HG03439 (cell line): ENCODE data around the gene CCDC61.

Experiments used
- ATAC-seq: cut with Tn5 transposase; IDR thresholded peaks from one replicate; pipeline ENCODE4 v1.9.1; 2021; ENCODE audit warnings: mild to moderate bottlenecking, moderate library complexity; ENCODE audit not compliant: unreplicated experiment

The CCDC61 gene, protein sequence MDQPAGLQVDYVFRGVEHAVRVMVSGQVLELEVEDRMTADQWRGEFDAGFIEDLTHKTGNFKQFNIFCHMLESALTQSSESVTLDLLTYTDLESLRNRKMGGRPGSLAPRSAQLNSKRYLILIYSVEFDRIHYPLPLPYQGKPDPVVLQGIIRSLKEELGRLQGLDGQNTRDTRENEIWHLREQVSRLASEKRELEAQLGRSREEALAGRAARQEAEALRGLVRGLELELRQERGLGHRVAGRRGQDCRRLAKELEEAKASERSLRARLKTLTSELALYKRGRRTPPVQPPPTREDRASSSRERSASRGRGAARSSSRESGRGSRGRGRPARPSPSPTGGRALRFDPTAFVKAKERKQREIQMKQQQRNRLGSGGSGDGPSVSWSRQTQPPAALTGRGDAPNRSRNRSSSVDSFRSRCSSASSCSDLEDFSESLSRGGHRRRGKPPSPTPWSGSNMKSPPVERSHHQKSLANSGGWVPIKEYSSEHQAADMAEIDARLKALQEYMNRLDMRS

DNA sequence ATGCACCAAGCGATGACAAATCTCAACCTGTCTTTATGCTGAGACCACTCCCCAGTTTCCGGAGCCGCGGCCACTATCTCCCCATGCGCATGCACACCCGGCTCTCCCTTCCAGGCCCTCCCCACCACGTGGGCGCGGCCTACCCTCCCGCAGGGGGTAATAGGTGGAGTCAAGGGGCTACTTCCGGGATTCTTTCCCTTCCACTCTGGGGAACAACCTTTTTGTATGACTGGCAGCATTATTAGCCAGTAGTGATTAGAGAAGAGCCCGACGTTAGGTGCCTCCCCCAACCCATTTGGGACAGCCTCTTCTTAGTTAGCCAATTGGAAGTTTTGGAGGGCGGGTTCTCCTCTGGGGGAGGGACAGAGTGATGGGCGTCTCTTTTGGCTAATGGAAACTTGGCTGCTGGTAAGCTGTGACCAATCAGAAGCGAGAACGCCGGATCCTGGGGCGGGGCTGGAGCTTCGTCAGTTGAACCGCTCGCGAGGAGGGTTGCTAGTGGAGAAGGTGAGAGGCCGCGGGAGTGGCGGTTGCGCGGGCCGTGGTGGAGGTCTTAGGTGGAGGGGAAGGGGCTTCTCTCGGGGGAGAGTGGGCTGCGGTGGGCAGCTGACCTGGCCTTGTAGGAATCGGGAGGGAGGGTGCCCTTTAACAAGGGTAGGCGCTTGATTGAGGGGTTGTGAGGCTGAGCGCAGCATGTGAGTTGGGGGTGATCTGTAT, at the start of gene CCDC61:
Gene CCDC61 (plus strand): TSS at position 470 of the 717 bp plus-strand sequence. CDS start 7,552 bp downstream, outside the sequence.
- peak; percentile 96 for ATAC-seq

DNA sequence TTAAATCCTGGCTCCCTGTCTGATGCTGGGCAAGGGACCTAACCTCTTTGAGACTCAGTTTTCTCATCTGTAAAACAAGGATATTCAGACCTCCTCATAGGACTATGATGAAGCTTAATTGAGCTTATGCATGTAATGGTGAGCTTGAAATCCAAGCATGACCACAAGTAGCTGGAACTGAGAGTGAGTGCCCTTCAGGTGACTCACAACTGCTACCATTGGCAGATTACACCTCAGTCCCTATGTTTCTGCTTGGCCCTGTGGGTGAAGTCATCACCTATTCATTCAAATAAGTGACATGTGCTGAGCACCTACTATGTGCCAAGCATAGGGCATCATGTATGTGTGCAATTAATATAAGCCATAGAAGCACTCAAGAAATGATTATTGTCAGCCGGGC, 47.3 kb upstream of the CCDC61 start:
- no peak for ATAC-seq

DNA sequence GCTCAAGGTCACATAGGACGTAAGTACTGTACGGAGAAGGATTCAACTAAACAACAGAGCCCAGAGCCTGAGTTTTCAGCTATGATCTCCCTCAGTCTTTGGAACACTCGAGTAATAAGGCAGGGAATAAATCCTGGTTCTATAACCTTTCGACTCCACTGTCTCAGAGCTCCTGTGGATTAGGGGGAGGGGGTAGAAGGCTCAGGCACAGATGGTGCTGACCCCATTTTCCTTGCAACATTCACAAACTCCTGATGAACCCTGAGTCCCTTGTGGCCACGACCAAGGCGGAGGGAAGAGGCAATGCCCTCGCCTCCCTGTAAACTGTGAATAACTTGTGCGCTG, 43.0 kb upstream of the CCDC61 start:
- ATAC-seq: no peak

DNA sequence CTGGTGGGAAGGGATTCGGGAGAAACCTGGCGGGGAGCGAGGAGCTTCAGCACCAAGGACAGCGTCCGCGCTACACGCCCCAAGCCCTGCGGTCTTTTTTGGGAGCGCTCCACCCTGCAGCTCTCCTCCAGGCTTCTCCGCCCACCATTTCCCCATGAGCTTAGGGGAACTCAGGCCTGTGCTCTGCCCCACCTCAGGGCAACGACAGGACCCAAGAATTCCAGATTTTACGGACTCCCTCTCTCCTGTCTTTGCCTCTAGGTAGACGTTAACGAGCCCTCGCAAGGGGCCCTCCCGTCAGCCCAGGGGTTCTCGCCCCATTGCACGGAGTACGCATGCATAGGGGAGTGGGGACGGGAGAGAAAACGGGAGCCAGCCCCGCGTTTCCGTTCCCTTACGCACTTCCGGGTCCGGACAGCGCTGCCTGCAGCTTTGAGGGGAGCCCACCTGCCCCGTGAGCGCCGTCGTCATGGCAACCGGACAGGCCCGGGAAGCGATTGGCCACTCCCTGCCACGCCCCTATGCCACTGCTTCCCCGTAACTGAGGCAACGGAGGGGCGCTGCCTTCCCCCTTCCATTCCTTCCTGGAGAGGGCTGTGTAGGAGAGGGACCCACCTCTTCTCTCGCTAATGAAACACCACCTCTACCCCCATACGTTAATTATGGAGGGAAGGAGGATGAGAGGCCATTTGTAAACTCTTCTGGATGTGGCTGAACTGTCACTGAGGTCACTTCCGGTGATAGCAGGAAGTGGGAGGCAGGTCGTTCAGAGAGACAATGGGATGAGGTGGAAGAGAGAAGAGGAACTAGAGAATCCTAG, 42.4 kb upstream of the CCDC61 start:
- ATAC-seq: no peak

DNA sequence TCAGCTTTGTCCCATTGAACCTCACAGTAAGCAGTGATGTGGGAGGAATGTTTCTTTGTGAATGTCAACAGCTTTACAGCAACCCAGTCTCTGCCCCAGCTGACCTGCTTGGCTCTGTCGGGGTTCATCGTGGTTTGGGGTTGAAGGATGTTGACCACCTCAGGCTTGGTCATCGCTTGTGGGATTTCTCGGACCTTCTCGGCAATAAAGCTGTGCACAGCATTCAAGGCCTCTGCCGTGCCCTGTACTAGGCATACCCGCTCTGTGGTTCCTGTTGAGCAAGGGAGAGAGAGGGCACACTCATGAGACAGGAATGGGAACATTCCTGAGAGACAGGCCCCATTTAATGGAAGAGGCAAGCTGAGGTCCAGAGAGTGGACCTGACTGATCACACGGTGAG, 41.6 kb upstream of the CCDC61 start:
- no peak for ATAC-seq

DNA sequence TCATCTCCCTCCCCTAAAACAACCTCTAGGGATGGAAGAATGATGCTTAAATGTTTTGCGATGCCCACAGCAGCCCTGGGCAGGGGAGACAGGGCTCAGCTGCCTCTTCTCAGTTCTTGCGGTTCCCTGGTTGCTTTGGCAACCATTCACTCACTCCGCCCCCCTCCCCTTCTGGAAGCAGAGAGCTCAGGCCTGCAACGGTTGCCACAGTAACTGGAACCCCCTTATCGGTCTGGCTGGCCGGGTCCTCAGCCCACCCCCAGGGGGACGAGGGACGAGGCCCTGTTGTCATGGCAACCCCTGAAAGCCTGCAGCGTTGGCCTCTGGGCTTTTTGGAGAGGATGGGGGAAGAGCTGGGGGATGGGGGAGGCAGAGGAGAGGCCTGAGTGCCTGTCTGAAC, 41.1 kb upstream of the CCDC61 start:
- no peak for ATAC-seq

DNA sequence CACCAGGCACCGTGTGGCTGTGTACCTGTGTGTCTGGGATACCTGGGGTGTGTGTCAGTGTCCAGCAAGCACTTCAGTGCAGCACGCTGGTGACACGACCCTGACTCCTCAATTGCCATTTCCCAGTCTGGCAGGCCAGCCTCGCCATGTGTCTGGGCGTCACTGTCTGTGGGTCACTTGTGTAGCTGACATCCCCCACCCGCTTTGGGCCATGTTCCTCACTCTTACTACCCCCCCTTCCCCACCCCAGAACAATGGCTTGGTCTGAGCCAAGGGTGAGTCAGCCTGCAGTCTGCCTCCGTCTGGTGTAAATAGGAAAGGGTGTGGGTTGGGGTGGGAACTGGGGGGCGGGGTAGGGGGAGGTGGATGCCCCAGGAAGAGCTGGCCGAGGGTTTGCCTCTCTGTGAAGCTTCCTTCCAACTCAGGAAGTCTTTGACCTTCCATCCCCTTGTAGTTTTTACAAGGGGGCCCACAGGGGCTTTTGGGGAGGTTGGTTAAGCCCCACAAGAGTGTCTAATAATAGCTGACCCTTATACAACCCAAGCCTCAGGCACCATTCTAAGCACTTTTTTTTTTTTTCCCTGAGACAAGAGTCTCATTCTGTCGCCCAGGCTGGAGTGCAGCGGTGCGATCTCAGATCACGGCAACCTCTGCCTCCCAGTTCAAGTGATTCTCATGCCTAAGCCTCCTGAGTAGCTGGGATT, 39.2 kb upstream of the CCDC61 start:
- no peak for ATAC-seq

DNA sequence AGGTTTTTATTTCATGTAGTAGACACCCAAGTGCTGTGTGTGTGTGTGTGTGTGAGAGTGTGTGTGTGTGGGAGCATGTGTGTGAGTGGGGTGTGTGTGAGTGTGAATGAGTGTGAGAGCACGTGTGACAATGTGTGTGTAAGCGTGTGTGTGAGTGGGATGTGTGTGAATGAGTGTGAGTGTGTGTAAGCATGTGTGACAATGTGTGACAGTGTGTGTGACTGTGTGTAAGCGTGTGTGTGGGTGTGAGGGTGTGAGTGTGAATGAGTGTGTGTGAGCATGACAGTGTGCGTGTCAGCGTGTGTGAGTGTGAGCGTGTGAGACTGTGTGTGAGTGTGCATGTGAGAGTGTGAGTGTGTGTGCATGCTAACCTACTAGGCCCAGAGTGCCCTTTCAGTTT, 36.9 kb upstream of the CCDC61 start:
- ATAC-seq: no peak

DNA sequence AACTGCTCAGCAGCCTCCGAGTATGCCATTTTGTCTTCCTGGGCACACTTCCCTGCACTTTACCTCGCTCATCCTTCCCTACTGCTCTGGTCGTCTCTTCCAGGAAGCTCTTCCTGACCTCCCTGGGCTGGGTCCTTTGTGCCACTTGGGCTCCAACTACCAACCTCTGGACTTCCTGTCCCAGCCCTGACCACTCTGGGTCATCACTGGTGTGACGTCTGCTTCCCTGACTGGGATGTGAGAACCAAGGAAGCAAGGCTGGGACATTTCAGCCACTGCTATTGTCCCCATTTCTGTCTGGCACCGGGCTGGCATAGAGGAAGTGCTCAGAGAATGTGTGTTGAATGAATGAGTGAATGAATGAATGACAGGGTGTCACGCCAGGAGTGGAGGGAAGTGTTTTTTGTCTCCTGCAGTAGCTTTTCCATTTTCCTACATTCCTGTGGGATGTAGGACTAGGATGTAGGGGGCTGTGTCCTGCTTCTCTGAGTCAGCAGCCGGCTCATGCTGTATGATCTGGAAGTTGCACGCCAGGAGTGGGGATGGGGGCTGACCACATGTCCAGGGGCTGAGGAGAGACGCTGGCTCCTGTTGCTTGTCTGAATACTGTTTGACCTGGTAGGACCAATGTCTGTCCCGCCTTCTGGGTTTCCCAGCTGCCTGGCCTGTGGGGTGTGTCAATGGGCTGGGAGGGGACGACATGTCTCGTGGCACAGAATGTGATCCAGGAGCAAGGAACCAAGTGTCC, 36.3 kb upstream of the CCDC61 start:
- ATAC-seq: no peak

DNA sequence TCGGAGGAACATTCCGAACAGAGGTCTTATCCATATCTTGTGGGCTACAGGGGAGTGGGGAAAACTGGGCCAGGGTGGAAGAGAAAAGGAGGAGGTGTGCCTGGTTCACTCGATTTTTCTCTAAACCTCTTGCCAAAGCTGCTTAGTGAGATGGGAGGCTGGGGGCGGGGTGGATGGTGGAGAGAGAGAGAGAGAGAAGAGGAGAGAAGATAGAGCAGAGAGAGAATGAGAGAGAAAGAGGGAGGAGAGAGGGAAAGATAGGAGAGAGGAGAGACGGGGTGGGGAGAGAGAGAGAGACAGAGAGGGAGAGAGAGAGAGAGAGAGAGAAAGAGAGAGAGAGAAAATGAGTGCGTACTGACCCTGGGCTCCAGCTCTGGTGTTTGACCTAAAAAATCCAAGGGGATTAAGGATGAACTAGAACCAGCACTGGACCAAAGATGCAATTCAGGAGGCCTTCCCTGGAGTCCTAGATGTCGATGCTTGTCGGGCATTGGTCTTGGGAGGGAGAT, 35.7 kb upstream of the CCDC61 start:
- no peak for ATAC-seq

DNA sequence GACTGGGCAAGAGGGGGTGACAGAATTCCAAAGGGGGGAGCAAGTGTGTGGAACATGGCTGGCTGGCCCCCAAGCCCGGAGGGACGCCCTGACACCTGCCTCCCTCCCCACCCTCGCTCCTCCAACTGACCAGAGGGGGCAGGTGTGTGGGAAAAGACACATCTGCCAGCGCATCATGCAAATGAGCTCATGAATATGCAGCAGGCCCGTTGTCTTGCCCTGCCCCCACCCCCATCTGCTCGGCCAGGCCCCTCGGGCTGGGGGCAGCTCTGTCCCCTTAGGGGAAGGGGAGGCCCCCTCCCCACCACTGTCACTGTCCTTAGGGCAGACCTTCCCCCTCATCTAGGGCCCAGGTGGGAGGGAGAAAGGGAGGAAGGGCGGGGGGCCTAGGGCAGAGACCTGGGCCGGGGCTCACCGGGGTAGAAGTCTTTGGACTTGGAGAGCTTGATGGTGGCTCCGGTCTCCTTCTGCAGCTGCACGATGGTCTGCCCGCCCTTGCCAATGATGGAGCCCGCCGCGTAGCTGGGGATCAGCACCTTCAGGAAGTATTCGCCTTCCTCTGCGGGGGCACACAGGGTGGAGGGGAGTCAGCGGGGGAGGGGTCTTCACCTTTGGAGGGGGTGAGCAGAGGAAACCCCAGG, 34.6 kb upstream of the CCDC61 start:
- ATAC-seq: no peak

DNA sequence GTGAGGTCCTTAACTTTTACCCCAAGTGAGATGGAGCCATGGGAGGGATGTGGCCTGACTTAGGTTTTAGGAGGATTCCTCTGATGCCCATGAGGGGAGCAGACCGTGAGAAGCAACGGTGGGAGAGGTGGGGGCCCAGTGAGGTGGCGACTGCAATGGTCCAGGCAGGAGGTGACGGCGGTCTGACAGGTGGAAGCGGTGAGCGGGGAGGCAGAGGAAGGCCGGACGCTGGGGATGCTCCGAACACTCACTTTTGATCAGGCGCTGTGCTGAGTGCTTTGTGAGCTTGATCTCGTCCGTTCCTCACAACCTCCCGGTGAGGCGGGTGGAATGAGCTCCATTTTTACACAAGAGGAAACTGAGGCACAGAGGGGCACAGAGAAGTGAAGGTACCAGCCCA, 33.2 kb upstream of the CCDC61 start:
- no peak for ATAC-seq

DNA sequence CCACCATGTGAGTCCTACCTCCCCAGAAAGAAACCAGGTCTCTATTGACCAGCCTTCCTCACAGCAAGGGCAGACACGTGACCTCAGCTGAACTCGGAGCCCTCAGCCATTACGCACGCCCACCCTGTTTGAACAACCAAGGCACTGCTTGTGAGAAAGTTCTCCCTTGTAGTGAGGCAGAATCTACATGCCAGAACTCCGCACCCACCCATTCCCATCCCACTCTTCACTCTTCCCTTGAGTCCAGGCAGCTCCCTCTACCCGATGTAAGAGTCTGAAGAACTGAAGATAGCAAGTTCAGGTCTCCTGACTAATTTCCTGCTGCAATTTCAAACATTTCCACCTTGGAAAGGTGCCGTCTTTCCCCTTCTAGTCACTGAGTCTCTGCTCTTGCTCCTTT, 28.0 kb upstream of the CCDC61 start:
- no peak for ATAC-seq

DNA sequence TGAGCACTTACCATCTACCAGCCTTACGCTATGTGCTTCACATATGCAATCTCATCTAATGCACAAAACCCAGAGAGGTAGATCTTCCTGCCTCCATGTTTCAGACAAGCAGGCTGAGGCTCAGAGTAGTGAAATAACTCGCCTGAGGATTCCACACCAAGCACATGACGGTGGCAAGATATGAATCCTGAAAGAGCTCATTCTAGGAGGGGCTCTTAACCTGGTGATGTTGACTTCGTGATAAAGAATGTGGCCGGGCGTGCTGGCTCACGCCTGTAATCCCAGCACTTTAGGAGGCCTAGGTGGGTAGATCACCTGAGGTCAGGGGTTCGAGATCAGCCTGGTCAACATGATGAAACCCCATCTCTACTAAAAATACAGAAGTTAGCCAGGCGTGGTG, 26.6 kb upstream of the CCDC61 start:
- no peak for ATAC-seq

DNA sequence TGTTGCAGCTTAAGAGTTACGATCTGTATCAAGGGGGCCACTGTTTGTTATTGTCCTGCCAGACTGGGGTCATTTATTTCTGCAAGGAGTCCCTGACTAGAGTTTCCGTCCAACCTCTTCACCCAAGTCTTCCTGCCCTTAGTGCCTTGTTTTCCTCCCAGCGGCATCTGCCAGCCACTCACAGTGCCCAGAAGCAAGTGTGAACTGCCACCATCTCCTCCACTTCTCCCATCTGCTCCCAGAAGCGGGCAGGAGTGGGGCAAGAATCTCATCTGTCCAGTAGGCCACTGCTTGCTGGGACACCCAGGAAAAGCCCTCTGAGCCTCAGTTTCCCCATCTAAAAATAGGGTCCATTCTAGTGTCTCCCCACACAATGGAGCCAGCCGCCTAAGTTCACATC, 25.6 kb upstream of the CCDC61 start:
- no peak for ATAC-seq

DNA sequence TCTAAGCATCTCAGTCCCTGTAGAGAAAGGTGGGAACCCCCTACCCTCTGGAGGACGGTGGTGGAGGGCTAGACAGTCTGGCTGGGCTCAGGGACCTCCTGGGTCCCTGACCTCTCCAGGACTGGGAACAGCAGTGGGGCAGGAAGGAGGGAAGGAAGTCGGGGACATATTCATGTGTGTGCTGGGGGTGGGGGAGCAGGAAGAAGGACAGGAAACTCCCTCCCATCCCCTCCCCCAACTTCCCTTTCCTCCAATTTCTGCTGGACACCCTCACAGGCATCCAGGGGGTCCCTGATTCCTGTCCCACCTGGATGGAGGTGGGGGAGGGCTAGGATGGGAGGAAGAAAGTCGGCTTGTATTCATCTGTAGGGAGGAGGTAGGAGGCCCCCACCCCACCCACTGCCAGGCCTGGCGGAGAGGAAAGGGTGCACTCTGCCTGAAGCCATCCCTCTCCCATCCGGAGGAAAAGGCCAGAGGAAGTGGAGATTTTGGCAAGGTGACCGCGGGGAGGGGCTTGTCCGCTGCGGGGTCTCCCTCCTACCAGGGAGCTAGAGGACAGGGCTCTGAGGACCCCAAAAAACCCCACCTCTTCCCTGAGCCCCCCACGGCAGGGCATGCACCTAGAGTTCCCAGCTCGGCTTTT, 23.9 kb upstream of the CCDC61 start:
- no peak for ATAC-seq

DNA sequence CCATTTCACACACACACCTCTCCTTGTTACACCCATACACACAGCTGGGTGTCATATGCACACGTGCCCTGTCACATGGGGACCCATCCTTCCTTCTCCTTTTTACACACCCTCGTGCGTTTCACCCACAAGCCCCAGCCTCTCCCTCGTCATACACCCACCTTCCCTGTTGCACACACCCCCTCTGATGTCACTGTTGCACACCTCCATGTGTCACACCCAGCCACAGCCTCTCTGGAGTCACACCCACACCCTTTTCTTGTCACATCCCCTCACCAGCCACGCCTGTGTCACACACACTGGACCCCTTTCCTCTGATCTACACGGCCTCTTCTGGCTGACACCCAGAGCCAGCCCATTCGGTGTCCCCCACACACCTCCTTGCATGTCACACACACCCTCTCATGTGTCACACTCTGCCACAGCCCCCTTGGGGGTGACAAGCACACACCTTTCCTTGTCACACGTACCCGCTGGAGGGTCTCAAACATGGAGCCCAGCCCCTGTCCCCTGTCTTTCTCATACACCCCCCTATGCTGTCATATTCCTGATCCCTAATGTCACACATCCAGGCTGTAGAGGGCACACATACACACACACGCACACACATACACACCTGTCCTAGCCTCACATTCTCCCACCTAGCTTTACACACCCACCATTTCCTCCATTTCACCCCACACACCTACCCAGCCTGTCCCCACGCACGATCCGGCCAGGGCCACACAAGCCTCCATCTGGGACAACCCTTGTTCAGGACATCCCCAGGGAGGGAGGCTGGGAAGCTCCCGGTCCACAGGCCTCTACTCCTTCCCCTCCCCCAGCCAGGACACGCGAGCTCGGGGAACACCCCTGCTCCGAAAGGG, 23.0 kb upstream of the CCDC61 start:
- ATAC-seq: no peak

DNA sequence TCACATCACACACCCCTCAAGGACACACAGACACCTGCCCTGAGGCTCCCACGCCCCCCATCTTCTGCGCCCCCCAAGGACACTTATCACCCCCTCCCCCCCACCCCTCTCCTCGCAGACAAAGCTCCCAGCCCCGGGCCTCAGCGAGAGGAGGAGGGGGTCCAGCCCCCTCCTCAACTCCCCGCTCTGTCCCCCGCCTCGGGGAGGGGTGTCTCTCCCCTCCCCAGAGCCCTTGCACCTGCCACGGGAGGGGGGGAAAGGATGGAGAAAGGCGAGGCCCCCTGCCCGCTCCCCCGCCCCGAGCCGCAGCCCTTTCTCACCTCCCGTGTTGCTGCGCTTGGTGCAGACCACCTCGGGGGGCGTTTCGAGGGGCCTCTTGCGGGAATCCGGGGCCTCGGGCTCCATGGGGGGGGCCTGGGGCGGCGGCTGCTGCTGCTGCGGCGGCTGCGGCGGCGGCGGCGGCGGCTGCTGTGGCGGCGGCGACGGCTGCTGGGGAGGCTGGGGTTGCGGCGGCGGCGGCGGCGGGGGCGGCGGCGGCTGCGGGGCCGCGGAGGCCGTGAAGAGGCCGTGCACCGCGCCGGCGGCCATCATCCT, 22.2 kb upstream of the CCDC61 start:
- no peak for ATAC-seq
